OCI-LY7 (cell line): Measurements from ENCODE around the gene SPATA12. TPM values are rescaled to one million over a fixed set of nuclear protein-coding genes. Genes with fewer than 3 reads are reported as not detected.

Source experiments
- BruUV-seq: library from RNA; stranded (reverse); fragments of 400-500 nt; replicated peaks from 2 replicates; lab custom pipeline; 2021; lab: Mats Ljungman, UMichigan
- CTCF ChIA-PET: fragments of 300-600 bp; sonication (Branson Sonifier 250); formaldehyde crosslinking; loops from one replicate; lab custom pipeline; 2022; ENCODE audit warnings: antibody characterized with exemption; ENCODE audit not compliant: unreplicated experiment; lab: Charles Lee
- POLR2A ChIA-PET: fragments of 300-600 bp; sonication (Branson Sonifier 250); formaldehyde crosslinking; loops from one replicate; lab custom pipeline; 2022; ENCODE audit warnings: antibody characterized with exemption; lab: Charles Lee
- DNase-seq: peaks from one replicate; pipeline ENCODE4 v3.0.0-alpha.2; 2015; ENCODE audit warnings: low spot score
- H2AFZ ChIP-seq: fragments of 200-600 bp; sonication (generic), shearing (Covaris generic); 2 replicates; pipeline ENCODE4 v1.6.1; 2014; ENCODE audit warnings: mild to moderate bottlenecking, antibody characterized with exemption, low read length, moderate library complexity
- H3K27ac ChIP-seq: fragments of 200-600 bp; sonication (generic); 2 replicates; pipeline ENCODE4 v1.5.1; 2014; ENCODE audit warnings: mixed run types, low read depth, mild to moderate bottlenecking, moderate library complexity, low read length, inconsistent platforms; ENCODE audit not compliant: poor library complexity, severe bottlenecking
- H3K36me3 ChIP-seq: fragments of 200-600 bp; sonication (generic); 2 replicates; pipeline ENCODE4 v1.6.1; 2014; ENCODE audit warnings: mild to moderate bottlenecking, antibody characterized with exemption, low read length, moderate library complexity, mixed read lengths; ENCODE audit not compliant: insufficient read depth
- H3K4me1 ChIP-seq: fragments of 200-600 bp; sonication (generic); 2 replicates; pipeline ENCODE4 v1.5.1; 2014; ENCODE audit warnings: mild to moderate bottlenecking, low read length; ENCODE audit not compliant: insufficient read depth, poor library complexity, severe bottlenecking
- H3K4me2 ChIP-seq: fragments of 200-600 bp; sonication (generic); 2 replicates; pipeline ENCODE4 v1.6.1; 2014; ENCODE audit warnings: mild to moderate bottlenecking, low read length
- H3K4me3 ChIP-seq: fragments of 200-600 bp; sonication (generic); 2 replicates; pipeline ENCODE4 v1.5.1; 2014; ENCODE audit warnings: mild to moderate bottlenecking, low read depth, low read length; ENCODE audit not compliant: poor library complexity, severe bottlenecking
- H3K79me2 ChIP-seq: fragments of 200-600 bp; sonication (generic); 2 replicates; pipeline ENCODE4 v1.6.1; 2016; ENCODE audit warnings: low read depth, mild to moderate bottlenecking, low read length, moderate library complexity, mixed read lengths; ENCODE audit not compliant: insufficient read depth
- H3K9me2 ChIP-seq: fragments of 200-600 bp; sonication (generic); 2 replicates; pipeline ENCODE4 v1.6.1; 2016; ENCODE audit warnings: mild to moderate bottlenecking, low read length, mixed read lengths; ENCODE audit not compliant: insufficient read depth
- H3K9me3 ChIP-seq: fragments of 200-600 bp; sonication (generic); 2 replicates; pipeline ENCODE4 v1.6.1; 2014; ENCODE audit warnings: mild to moderate bottlenecking, mixed run types, low read length, mixed read lengths
- H4K20me1 ChIP-seq: fragments of 200-600 bp; sonication (generic); 2 replicates; pipeline ENCODE4 v1.6.1; 2014; ENCODE audit warnings: mild to moderate bottlenecking, antibody characterized with exemption, low read length, moderate library complexity, mixed read lengths; ENCODE audit not compliant: insufficient read depth
- EZH2phosphoT487 ChIP-seq: fragments of 200-600 bp; sonication (generic); IDR thresholded peaks from 2 replicates; pipeline ENCODE4 v1.6.1; 2018; ENCODE audit warnings: low read depth, borderline replicate concordance, mild to moderate bottlenecking, mixed run types, antibody characterized with exemption, low read length, moderate library complexity, mixed read lengths
- intact Hi-C: fragments of 100-400 bp; cut with micrococcal nuclease; formaldehyde crosslinking; loops from one replicate; pipeline ENCODE4 v1.10.0; 2022; ENCODE audit not compliant: unreplicated experiment
- total RNA-seq, 2 experiments: library from RNA; depleted of rRNA in 1 of 2; stranded (reverse); fragments of >200 nt in 1 of 2; shearing (Covaris generic) in 1 of 2; gene quantifications; 2 replicates each; pipeline ENCODE4 v1.2.3, GENCODE V29; 2014 to 2022
- TF ChIP-seq, protein P1 (sequence below): fragments of 200-600 bp; sonication (generic); conservative IDR thresholded peaks from 2 replicates; pipeline ENCODE4 v1.5.1; 2014; ENCODE audit warnings: mild to moderate bottlenecking, antibody characterized with exemption, low read length, moderate library complexity, mixed read lengths

Gene SPATA12
- total RNA-seq, 2 experiments from 2014 or later: 0.13 TPM; not detected in 1

DNA sequence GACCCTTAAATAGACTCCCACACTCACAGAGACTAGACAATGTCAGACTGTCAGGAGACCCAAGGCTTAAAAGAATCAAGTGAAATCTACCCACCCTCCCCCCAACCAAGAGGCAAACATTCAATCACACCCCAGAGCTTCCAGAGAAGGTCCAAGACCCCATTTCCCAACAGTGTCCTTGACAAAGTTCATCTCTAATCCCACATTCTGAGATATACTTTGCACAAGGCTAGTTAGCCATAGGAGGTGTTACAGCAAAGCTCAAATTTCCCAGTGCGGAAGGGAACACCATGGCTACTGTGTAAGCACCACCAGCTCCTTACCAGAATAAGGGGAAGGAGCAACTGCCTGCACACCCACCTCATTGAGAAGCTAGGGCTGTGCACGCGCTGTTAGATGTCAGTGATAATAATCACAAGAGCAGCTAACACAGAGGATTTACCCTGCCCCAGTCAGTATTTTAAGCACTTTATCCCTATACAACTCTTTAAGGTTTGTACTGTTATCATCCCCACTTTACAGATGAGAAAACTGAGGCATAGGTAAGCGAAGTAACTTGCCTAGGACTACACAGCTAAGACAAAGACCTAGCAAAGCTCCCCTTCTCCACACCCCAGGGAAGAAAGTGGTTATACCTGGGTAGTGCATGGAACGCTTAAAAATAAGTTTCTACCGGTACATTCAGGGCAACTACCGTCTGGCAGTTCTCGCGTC, 17.3 kb downstream of the SPATA12 start:
- H3K4me1 ChIP-seq: peaks cover 60% of the 10 kb centered on the region
- peak overlapping the region; percentile 95 for H3K4me2 ChIP-seq
- H3K36me3 ChIP-seq: peaks cover 19% of the 10 kb centered on the region
- no peak for DNase-seq
- peak overlapping the region; percentile 98 for H3K4me3 ChIP-seq
- CTCF ChIA-PET: interaction anchor here (0.6 to 1.3 kb wide), 10 partner anchors 8 to 93 kb away, joined by 3 to 5 read pairs (median 3); no protein-coding TSS in a partner anchor
- H3K9me3 ChIP-seq: no peaks in the 10 kb centered on the region
- POLR2A ChIA-PET: interaction anchor here (0.6 to 1.6 kb wide), 13 partner anchors 9 to 73 kb away, joined by 3 to 8 read pairs (median 3); no protein-coding TSS in a partner anchor
- peaks cover 12% of the 10 kb centered on the region; the same call in 1 of the 2 replicates for H3K79me2 ChIP-seq
- H3K27ac ChIP-seq: peak overlapping the region; percentile 48
- intact Hi-C loops: loop anchor here (2.0 to 10.0 kb wide), 5 partner anchors 71 to 395 kb away; partner anchors contain the start of genes ARHGEF3 and TASOR
- no TSS peak for BruUV-seq
- H4K20me1 ChIP-seq: no peaks in the 10 kb centered on the region
- peak overlapping the region; percentile 88; the same call in 1 of the 2 replicates for H2AFZ ChIP-seq
- no peak for TF ChIP-seq EZH2phosphoT487
- TF ChIP-seq, protein P1, sequence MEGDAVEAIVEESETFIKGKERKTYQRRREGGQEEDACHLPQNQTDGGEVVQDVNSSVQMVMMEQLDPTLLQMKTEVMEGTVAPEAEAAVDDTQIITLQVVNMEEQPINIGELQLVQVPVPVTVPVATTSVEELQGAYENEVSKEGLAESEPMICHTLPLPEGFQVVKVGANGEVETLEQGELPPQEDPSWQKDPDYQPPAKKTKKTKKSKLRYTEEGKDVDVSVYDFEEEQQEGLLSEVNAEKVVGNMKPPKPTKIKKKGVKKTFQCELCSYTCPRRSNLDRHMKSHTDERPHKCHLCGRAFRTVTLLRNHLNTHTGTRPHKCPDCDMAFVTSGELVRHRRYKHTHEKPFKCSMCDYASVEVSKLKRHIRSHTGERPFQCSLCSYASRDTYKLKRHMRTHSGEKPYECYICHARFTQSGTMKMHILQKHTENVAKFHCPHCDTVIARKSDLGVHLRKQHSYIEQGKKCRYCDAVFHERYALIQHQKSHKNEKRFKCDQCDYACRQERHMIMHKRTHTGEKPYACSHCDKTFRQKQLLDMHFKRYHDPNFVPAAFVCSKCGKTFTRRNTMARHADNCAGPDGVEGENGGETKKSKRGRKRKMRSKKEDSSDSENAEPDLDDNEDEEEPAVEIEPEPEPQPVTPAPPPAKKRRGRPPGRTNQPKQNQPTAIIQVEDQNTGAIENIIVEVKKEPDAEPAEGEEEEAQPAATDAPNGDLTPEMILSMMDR: no peak
- no peaks in the 10 kb centered on the region for H3K9me2 ChIP-seq

DNA sequence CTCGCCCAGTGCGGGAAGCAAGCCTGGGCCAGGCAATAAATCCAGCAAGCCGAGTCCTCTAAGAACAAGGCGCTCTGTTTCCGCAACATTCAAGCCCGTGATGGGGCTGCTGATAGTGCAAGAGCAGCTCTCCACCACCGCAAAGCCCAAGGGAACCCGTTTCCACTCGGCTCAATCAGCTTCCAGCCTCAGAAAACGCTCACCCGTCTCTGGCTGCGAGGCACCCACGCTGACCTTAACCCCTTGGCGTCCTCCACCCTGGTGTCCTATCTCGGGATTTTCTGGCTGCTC, 17.8 kb downstream of the SPATA12 start:
- Histone ChIP-seq H3K9me2 (no peaks in the 10 kb centered on the region), H3K4me2 (peak overlapping the region; percentile 95), H4K20me1 (no peaks in the 10 kb centered on the region), H3K79me2 (peaks cover 12% of the 10 kb centered on the region; the same call in 1 of the 2 replicates), H3K27ac (peak overlapping the region; percentile 48), H3K36me3 (peaks cover 19% of the 10 kb centered on the region), H2AFZ (peak overlapping the region; percentile 88), H3K9me3 (no peaks in the 10 kb centered on the region), H3K4me1 (peaks cover 60% of the 10 kb centered on the region), H3K4me3 (peak overlapping the region; percentile 98)
- DNase-seq: peak; percentile 84
- TF ChIP-seq, protein P1: no peak
- no peak for TF ChIP-seq EZH2phosphoT487
- BruUV-seq: no TSS peak
- POLR2A ChIA-PET: interaction anchor here (0.7 to 1.6 kb wide), 12 partner anchors 9 to 83 kb away, joined by 3 to 8 read pairs (median 3); no protein-coding TSS in a partner anchor
- CTCF ChIA-PET: interaction anchor here (0.6 to 1.3 kb wide), 8 partner anchors 9 to 93 kb away, joined by 3 to 5 read pairs (median 3); no protein-coding TSS in a partner anchor
- intact Hi-C loops: loop anchor here (2.0 to 10.0 kb wide), 5 partner anchors 71 to 396 kb away; partner anchors contain the start of genes ARHGEF3 and TASOR
